Skeletal muscle cell (primary cell): ENCODE measurements around the gene KLHL22.
A peak's percentile ranks its signal among the peaks of the same experiment; 100 is the strongest.
"Not testable (repeated sequence)": the region's sequence is repeated elsewhere in the genome, so short reads cannot be mapped to it uniquely, and the experiment has no call there.

Experiments used
- DNase-seq: peaks from one replicate; pipeline ENCODE4 v3.0.0-alpha.2; 2010; ENCODE audit warnings: low read depth
- H3K4me3 ChIP-seq: 2 replicates; pipeline ENCODE4 v1.5.1; 2011; ENCODE audit warnings: low read depth, mild to moderate bottlenecking, control low read depth, low read length, moderate library complexity

KLHL22 gene

GRCh38 chr22:20427104-20427944 is 68.3 kb downstream of the KLHL22 start:
- no peak for DNase-seq
- H3K4me3 ChIP-seq = no peak overlapping the region

DNA sequence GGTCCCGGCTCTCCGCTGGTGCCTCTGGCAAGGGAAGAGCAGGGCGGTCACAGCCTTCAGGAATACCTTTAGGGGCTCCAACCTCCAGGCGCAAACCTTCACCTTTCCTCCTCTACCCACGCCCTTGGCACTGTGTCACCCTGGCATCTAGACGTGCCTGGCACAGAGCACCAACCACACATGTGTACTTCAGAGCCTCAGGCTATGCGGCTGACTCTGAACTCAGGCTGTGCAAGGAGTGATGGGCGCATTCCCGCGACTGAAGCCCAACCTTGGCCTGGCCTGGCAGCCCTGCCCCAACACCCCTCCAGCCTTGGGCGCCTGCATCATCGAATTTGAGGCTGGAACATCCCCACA is 69.4 kb downstream of the KLHL22 start:
- H3K4me3 ChIP-seq = no peak overlapping the region

DNA sequence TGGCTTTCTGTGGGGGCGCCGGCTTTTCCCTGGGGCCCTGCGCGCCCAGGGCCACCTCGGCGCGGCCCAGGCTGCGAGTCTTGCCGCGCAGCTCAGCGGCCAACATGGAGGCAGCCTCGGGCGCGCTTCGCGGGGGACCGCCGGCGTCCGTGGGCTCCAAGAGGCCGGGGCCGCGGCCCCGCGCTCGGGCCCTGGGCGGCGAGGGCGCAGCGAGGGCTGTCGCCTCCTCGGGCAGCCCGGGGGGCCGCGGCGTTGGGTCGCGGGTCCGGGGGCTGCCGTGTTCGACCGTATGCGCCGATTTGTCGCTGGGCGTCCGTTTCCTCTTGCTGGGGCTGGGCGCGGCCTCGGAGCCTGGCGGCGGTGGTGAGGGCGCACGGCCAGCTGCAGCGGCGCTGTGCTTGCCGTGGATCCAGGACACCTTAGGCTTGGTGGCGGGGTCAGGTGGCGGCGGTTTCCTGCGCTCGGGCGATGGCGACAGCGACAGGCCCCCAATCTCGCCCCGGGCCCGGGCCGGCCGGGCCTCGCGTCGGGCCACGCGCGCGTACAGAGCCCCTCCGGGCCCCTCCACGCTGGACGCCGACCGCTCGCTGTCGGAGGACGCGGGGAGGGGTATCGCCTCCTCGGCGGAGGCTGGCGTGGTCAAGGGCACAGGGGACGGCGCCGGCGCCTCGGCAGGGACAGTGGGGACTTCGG is 69.9 kb downstream of the KLHL22 start:
- no peak overlapping the region for H3K4me3 ChIP-seq
- no peak for DNase-seq

More for the DNA sequence above, 69.4 kb downstream of the KLHL22 start:
- no peak for DNase-seq

GRCh38 chr22:20424932-20425565 is 70.5 kb downstream of the KLHL22 start:
- no peak overlapping the region for H3K4me3 ChIP-seq

GRCh38 chr22:20424568-20424931 is 71.0 kb downstream of the KLHL22 start:
- no peak for DNase-seq
- H3K4me3 ChIP-seq = no peak overlapping the region

More at GRCh38 chr22:20424932-20425565, 70.5 kb downstream of the KLHL22 start:
- no peak for DNase-seq

DNA sequence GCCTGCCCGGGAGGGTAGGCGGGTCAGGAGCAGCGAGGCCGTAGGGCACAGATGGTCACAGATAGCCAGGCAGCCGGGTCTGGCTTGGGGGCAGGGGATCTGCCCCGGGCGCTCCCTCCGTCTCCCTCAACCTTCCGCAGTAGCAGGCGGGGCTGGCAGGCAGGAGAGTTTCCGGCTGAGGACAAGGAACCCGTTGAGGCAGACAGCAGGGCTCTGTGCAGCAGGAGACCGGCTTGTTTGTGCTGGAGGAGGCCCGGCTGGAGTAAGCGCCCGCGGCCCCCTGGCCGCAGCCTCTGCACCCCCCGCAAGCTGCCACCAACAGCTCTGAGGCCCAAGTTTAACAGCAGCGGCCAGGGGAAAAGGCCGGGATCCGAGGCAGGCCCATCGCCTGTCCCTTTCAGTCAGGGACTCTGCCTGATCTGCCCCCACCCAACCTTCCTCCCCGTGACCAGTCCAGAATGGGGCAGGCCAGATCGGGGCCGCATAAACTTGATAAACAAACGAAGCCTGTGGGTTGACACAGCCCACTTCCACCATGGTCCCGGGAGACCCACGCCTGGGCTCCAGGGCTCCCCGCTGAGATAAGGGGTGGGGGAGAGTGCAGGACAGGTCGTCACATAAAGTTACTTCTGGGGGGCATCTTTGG is 71.6 kb downstream of the KLHL22 start:
- no peak for DNase-seq
- H3K4me3 ChIP-seq = no peak overlapping the region

DNA sequence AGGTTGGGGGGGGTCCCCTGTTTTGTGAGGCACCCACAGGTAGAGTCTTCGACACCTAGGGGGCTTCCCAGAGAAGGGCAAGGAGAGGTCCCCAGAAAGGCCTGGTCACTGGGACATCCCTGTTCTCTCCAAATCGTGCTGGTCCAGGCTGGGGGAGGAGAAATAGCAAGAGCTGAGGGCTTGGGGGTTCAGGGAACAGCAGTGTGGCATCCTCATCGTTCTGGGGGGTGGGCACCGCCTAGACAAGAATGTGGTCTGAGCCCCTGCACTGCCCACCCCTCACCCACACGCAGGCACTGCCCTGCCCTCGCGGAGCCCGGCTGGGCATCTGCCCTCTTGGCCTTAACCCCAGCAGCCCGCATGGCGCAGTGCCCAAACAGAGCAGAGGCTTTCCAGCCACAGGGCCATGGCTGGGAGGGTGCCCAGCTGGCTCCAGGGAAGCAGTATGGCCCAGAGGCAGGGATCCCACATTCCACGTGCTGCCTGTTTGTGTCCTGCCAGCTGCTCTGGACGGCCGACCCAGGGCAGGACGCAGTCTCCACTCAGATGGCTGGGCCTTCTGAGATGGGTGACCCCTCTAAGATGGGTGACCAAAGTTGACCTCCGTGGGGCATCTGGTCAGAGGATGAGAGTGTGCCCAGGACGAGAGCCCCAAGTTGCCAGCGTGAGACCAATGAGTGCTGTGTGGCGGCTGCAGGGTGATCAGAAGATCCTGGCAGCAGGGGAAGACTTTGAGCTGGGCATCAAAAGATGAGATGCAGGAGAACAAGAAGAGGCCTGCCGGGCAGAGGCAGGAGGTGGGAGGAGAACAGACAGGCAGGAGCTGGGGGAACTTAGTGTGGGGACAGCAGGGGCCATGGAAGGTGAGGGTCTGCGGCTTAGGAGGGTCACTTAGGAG is 72.3 kb downstream of the KLHL22 start:
- no peak overlapping the region for H3K4me3 ChIP-seq
- no peak for DNase-seq

DNA sequence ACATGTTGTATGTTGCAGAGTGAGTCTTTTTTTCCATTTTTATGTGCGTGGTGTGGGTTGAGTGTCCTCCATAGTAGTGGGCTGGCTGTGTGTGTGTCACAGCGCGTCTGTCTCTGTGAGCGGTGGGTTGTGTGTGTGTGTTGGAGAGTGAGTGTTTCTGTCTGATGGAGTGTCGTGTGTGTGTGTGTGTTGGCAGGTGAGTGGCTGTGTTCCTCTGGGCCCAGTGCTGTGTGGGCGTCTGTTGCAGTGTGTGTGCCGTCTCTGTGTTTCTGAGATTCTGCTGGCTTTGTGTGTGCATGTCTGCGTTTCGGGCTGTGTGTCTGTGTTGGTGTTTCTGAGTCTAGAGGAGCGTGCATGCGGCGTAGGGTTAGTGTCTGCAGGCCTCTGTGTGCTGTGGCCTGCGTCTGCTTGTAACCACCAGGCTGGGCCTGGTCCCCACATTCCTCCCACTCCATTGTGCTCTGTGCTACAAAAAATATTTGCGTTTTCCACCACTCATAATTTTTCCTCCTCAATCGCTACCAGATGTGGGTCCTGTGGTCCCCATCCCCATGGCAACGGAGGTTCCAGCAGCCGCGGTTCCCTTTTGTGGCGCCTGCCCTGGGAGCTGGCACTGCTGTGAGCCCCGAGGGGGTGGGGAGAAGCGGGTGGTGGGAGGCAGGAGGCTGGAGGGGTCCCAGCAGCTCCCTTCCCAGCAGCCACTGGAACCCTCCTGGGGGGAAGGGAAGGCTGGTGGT is 73.2 kb downstream of the KLHL22 start:
- no peak for DNase-seq
- no peak overlapping the region for H3K4me3 ChIP-seq

DNA sequence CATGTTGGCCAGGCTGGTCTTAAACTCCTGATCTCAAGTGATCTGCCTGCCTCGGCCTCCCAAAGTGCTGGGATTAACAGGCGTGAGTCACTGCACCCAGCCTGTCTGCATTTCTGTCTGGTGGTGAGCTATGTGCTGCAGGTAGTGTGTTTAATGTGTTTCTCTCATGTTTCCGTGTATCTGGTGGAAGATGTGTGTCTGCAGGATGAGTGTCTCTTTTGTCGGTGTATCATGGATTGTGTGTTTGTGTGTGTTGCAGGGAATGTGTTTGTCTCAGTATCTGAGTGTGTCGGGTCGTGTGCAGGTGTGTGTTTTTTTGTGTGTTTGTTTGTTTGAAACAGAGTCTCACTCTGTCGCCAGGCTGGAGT is 74.1 kb downstream of the KLHL22 start:
- no peak for DNase-seq
- no peak overlapping the region for H3K4me3 ChIP-seq

- no peak for DNase-seq
- no peak overlapping the region for H3K4me3 ChIP-seq
Observed at GRCh38 chr22:20420157-20420842, 75.3 kb downstream of the KLHL22 start.

- DNase-seq = no peak
- H3K4me3 ChIP-seq = no peak overlapping the region
Observed at GRCh38 chr22:20419664-20419951, 76.0 kb downstream of the KLHL22 start.

DNA sequence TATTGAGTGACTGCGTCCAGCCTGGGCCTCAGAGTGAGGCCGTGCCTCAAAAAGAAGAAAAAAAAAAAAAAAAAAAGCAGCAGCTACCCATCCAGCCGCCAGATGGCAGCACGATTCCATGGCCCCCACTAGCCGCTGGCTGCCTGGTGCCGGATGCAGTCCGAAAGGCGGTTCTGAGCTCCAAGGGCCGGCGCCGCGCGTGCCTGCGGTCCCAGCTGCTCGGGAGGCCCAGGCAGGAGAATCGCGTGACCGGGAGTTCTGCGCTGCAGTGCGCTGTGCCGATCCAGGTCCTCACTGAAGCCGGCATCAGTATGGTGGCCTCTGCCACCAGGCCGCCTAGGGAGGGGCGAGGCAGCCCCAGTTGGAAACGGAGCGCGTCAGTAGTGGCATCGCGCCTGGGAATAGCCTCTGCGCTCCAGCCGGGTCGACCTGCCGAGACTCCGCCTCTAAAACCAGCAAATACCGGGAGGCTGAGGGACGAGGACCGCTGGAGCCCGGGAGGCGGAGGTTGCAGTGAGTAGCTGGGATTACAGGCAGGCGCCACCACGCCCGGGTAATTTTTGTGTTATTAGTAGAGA is 77.3 kb downstream of the KLHL22 start:
- DNase-seq = peak; percentile 31
- peak overlapping the region; percentile 43 for H3K4me3 ChIP-seq

GRCh38 chr22:20415699-20416098 is 79.9 kb downstream of the KLHL22 start:
- not testable (repeated sequence) for DNase-seq, H3K4me3 ChIP-seq

DNA sequence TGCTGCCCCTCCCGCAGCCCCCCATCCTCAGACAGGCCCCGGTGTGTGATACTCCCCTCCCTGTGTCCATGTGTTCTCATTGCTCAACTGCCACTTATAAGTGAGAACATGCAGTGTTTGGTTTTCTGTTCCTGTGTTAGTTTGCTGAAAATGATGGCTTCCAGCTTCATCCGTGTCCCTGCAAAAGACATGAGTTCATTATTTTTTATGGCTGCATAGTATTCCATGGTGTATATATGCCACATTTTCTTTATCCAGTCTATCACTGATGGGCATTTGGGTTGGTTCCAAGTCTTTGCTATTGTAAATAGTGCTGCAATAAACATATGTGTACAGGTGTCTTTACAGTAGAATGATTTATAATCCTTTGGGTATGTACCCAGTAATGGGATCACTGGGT is 80.4 kb downstream of the KLHL22 start:
- not testable (repeated sequence) for H3K4me3 ChIP-seq, DNase-seq

DNA sequence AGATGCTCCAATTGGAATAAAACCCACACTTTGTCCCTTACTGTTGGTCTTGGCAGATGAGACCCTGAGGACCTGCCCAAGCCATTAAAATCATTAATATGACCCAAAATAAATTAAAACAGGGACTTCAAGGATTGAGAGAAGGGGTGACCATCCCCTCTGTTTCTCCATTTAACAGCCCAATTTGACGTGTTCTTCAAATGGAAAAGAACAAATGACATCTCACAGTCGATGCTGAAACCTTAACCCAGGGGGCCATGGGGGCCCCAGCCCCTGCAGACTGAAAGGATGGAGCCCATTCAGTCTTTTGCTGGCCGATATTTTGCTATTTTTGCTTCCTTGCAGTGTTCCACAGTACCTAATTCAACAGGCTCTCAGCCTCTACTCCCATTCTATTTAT is 81.1 kb downstream of the KLHL22 start:
- no peak overlapping the region for H3K4me3 ChIP-seq
- DNase-seq = no peak

DNA sequence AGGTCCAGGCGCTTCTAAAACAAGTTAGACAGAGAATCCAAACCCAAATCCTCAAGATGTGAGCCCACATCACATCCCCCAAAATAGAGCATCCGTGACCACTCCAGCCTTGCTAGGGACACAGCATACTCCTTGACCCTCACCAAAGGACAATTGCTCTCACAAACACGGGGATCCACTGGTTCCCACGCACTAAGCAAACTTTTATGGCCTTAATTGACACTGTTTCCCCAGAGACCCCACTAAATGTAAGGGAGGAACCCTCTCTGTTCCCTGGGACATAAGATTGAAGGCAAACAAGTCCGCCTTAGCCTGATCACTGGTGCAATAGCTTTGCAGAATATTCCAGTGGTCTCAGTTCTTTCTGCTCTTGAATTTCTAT is 81.5 kb downstream of the KLHL22 start:
- no peak overlapping the region for H3K4me3 ChIP-seq
- no peak for DNase-seq

DNA sequence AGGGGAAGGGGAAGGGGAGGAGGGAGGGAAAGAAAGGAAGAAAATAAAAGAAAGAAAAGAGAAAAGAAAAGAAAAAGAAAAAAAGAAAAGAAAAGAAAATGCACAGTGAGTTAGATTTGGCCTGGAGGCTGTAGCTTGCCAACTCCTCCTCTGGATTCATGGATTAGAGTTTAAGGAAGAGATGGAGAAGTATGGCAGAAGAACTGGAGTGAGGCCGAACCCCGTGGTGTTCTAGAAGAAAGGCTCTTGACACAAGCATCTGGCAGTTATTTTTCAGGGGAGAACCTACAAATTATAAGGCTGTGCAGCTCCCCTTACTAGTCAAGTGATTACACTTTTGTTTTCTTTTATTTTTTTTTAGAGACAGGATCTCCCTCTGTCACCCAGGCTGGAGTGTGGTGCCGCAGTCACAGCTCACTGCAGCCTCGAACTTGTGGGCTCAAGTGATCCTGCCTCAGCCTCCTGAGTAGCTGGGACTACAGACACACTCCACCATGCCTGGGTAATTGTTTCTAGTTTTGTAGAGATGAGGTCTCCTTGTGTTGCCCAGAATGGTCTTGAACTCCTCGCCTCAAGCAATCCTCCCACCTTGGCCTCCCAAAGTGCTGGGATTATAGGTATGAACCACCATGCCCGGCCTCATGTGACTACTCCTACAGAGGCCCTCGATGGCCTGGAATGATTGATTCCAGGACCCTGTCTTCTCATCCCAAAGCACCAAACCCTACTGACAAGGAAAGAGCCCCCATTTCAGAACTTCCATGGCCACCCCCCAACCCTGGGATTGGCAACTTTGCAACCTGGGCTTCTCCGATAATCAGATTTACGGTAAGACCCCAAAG is 82.2 kb downstream of the KLHL22 start:
- H3K4me3 ChIP-seq = no peak overlapping the region
- DNase-seq = no peak
